Nephron progenitor cell (in vitro differentiated cells): ENCODE results near the gene LRBA.

Experiments
- DNase-seq: peaks from one replicate; pipeline ENCODE4 v3.0.0; 2021
- H3K27ac Mint-ChIP-seq: 2 replicates; pipeline ENCODE4 v1.8.0; 2021; ENCODE audit warnings: mild to moderate bottlenecking, moderate library complexity, mixed read lengths
- H3K27me3 Mint-ChIP-seq: 2 replicates; pipeline ENCODE4 v1.8.0; 2021; ENCODE audit warnings: mild to moderate bottlenecking, low read depth, mixed read lengths; ENCODE audit not compliant: poor library complexity
- H3K36me3 Mint-ChIP-seq: 2 replicates; pipeline ENCODE4 v1.8.0; 2021; ENCODE audit warnings: low read depth, mixed read lengths
- H3K4me1 Mint-ChIP-seq: 2 replicates; pipeline ENCODE4 v1.8.0; 2021; ENCODE audit warnings: mixed read lengths
- H3K4me3 Mint-ChIP-seq: 2 replicates; pipeline ENCODE4 v1.8.0; 2021; ENCODE audit warnings: mild to moderate bottlenecking, moderate library complexity, mixed read lengths
- H3K9me3 Mint-ChIP-seq: 2 replicates; pipeline ENCODE4 v1.8.0; 2021; ENCODE audit warnings: mild to moderate bottlenecking, moderate library complexity, mixed read lengths
- TF ChIP-seq, protein P1 (sequence below): fragments of 200-600 bp; sonication (generic); IDR thresholded peaks from 2 replicates; pipeline ENCODE4 v1.5.0; 2021; ENCODE audit warnings: antibody characterized with exemption

The LRBA gene

DNA sequence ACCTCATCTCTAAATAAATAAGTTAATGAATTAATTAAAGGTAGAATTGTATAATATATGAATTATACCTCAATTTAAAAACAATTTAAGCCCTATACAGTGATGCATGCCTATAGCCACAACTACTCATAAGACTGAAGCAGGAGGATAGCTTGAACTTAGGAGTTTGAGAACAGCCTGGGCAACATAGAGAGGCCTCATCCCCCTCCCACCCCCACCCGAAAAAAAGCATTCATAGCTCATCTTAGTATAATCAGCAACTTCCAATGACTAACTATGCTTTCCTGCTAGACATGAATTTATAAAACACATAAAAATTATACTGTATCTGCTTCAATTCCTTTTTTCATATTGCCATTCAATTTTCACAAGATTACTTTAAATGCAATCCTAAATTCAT is 1.6 kb downstream of the LRBA start:
- H3K27ac Mint-ChIP-seq = no peak overlapping the region
- peaks cover 24% of the 10 kb centered on the region for H3K4me1 Mint-ChIP-seq
- TF ChIP-seq, protein P1, sequence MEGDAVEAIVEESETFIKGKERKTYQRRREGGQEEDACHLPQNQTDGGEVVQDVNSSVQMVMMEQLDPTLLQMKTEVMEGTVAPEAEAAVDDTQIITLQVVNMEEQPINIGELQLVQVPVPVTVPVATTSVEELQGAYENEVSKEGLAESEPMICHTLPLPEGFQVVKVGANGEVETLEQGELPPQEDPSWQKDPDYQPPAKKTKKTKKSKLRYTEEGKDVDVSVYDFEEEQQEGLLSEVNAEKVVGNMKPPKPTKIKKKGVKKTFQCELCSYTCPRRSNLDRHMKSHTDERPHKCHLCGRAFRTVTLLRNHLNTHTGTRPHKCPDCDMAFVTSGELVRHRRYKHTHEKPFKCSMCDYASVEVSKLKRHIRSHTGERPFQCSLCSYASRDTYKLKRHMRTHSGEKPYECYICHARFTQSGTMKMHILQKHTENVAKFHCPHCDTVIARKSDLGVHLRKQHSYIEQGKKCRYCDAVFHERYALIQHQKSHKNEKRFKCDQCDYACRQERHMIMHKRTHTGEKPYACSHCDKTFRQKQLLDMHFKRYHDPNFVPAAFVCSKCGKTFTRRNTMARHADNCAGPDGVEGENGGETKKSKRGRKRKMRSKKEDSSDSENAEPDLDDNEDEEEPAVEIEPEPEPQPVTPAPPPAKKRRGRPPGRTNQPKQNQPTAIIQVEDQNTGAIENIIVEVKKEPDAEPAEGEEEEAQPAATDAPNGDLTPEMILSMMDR = no peak
- peaks cover 13% of the 10 kb centered on the region for H3K36me3 Mint-ChIP-seq
- peaks cover 9% of the 10 kb centered on the region for H3K27me3 Mint-ChIP-seq
- peak overlapping the region; percentile 99 for H3K4me3 Mint-ChIP-seq
- no peaks in the 10 kb centered on the region for H3K9me3 Mint-ChIP-seq
- no peak for DNase-seq

DNA sequence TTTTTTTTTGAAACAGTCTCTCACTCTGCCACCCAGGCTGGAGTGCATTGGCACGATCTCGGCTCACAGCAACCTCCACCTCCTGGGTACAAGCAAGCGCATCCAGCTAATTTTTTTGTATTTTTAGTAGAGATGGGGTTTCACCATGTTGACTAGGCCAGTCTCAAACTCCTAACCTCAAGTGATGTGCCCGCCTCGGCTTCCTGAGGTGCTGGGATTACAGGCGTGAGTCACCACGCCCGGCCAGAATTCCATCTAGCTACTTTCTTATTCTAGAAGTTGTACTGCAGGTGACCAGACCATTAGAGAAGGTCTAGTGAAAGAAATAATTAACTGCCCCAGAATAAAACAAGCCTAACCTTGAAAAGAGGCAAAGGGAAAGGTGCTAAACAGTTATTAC is 2.3 kb downstream of the LRBA start:
- TF ChIP-seq, protein P1 = no peak
- Mint-ChIP-seq H3K27ac (no peak overlapping the region), H3K9me3 (no peaks in the 10 kb centered on the region), H3K27me3 (peaks cover 9% of the 10 kb centered on the region), H3K4me1 (peaks cover 24% of the 10 kb centered on the region), H3K4me3 (peak overlapping the region; percentile 99), H3K36me3 (peaks cover 15% of the 10 kb centered on the region)
- DNase-seq = no peak

DNA sequence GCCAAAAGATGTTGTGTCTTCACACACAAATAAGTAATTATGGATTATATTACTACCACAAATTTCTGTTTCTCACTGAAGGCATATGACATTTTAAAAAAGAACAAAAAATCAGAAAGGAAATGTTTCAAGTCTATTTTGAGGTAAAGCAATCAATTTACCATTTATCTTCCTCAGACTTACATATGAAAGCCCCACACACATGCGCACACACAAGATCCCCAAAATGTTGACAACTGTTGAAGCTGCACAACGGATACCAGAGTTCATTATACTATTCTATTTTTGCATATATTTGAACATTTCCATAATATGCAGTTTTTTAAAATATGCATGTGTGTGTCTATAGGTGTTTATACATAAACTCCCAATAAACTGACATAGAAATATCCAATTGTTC is 2.7 kb downstream of the LRBA start:
- H3K36me3 Mint-ChIP-seq = peaks cover 19% of the 10 kb centered on the region
- peaks cover 24% of the 10 kb centered on the region for H3K4me1 Mint-ChIP-seq
- peak overlapping the region; percentile 58 for H3K4me3 Mint-ChIP-seq
- peaks cover 9% of the 10 kb centered on the region for H3K27me3 Mint-ChIP-seq
- TF ChIP-seq, protein P1 = no peak
- H3K27ac Mint-ChIP-seq = no peak overlapping the region
- DNase-seq = no peak
- H3K9me3 Mint-ChIP-seq = no peaks in the 10 kb centered on the region

DNA sequence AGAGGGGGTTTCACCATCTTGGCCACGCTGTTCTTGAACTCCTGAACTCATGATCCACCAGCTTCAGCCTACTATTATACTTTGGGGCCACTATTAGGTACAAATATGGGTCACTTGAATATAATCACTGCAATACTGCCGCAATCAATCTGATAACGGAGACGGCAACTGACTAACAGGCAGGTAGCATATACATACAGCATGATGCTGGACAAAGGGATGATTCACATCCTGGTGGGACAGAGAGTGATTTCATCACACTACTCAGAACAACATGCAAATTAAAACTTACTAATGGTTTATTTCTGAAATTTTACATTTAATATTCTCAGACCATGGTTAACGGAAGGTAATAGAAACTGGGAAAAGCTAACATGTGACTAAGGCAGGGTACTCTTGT is 10.9 kb downstream of the LRBA start:
- TF ChIP-seq, protein P1 = no peak
- no peak overlapping the region for H3K4me3 Mint-ChIP-seq

DNA sequence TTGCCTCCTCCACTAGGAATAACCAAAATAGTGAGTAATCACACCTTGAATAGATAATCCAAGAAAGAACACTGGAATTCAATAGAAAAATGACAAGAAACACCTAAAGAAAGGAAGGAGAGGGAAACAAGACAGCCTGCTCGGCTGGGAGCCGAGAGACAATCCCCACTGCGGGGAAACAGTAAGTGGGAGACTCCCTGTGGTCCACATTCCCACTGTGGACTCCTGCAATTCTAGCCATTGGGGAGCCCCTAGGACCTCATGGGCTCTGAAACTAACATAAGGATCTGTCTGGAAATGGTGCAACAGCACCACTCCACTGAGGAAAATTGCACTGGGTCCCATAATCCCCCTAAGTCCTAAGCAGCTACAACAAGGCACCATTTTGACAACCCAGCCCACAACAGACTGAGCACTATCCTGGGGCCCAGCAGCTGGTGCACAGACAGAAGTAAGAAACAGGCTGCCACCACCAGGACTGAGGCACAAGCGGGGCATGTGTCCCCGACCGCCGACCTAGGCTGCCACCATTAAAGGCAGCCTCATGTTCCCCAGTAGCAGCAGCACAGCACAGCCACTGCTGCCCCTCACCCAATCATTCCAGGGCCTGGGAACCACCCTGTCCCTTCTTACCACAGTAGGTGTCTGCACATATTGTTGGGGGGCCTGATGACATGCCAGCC is 14.2 kb downstream of the LRBA start:
- TF ChIP-seq, protein P1 = no peak
- no peak overlapping the region for H3K4me3 Mint-ChIP-seq
- no peaks in the 10 kb centered on the region for H3K4me1 Mint-ChIP-seq
- no peak for DNase-seq
- H3K27ac Mint-ChIP-seq = peak overlapping the region; percentile 49
- peaks cover 34% of the 10 kb centered on the region for H3K36me3 Mint-ChIP-seq
- no peaks in the 10 kb centered on the region for H3K27me3 Mint-ChIP-seq
- H3K9me3 Mint-ChIP-seq = peaks cover 4% of the 10 kb centered on the region

More for the DNA sequence above, 10.9 kb downstream of the LRBA start:
- Mint-ChIP-seq H3K4me1 (no peaks in the 10 kb centered on the region), H3K27me3 (no peaks in the 10 kb centered on the region), H3K9me3 (peaks cover 4% of the 10 kb centered on the region), H3K36me3 (peaks cover 39% of the 10 kb centered on the region), H3K27ac (no peak overlapping the region)
- no peak for DNase-seq

DNA sequence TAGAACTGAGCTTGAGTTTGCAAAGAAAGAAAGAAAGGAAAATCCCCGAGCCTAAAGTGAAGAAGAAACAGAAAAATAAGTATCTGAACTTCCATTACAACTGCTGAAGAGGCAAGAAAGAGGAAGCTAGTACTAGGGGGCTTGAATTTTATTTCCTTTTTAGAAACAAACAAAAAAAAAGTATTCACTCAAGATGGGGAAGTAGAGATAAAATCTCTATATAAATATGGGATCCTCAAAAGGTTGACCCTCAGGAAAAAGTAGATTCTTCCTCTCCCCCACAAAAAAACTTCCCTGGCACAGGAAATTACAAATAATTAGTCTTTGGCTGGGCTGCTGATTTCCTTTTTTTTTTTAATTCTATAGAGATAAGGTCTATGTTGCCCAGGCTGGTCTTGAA is 16.0 kb downstream of the LRBA start:
- Mint-ChIP-seq H3K9me3 (no peaks in the 10 kb centered on the region), H3K27me3 (no peaks in the 10 kb centered on the region), H3K4me3 (no peak overlapping the region), H3K36me3 (peaks cover 26% of the 10 kb centered on the region), H3K4me1 (peaks cover 14% of the 10 kb centered on the region), H3K27ac (no peak overlapping the region)
- TF ChIP-seq, protein P1 = no peak
- DNase-seq = no peak
